HPDE6-E6E7 (cell line): Measurements from ENCODE around the gene CLASP2.
A peak's percentile ranks its signal among the peaks of the same experiment; 100 is the strongest.
"Not testable (repeated sequence)": the region's sequence is repeated elsewhere in the genome, so short reads cannot be mapped to it uniquely, and the experiment has no call there.

Source experiments
- DNase-seq: peaks from one replicate; pipeline ENCODE4 v3.0.0; 2011; ENCODE audit warnings: missing footprints; ENCODE audit errors: extremely low spot score

Gene CLASP2

DNA sequence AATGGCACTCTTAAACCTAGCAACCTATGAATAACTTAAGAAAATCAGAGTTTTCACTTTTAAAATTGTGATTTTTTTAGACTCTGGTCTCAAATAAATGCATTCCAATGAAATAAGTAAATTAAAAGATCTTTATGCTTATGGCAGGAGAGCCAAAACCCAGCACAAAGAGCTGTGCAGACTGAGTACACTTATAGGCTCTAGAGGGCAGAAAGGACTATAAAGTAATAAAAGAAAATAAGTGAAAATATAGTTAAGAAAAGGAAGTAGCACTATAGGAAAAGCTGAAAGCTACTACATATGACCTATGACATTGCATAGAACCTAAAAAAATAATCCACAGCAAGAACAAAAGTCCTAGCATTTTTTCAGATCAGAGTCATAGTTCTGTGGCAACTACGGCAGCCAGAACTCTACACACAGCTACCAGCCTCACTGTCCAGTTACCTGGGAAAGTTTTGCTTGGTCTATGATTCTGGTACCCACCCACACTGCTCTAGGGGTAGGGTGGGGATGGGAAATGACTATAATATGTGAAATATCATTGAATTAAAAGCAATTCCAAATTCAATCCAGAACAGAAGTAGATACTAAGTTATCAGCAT, 30.5 kb downstream of the CLASP2 start:
- DNase-seq = peak; percentile 0

DNA sequence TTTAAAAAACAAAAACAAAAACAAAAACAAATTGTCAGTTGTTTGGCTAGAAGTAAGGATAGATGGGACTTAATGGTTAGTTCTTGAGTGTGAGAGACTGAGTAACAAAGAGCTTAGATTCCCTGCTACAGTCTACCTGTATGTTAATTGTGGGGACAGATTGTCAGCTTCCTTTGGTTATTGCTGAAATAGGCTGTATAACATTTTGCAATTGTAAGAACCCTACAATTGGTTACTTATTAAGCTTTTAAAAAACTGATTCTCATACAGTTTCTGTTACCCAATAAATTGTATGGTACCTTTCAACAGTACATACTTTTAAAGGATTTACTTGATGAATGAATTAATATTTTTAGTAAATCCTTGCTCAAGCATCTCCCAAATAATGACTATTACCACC, 35.3 kb downstream of the CLASP2 start:
- DNase-seq = no peak

DNA sequence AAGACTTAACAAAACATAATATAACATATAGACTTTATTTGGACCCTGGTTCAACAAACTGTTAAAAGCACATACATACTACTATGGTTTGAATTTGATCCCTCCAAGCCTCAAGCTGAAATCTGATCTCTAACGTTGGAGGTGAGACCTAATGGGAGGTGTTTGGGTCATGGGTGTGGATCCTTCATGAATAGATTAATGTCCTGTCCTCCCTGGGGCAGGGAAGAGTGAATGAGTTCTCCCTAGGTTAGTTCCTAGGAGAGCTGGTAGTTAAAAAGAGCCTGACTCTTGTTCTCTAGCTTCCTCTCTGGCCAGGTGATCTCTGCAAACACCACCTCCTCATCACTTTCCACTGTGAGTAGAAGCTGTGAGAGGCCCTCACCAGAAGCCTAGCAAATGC, 36.4 kb downstream of the CLASP2 start:
- DNase-seq = no peak

DNA sequence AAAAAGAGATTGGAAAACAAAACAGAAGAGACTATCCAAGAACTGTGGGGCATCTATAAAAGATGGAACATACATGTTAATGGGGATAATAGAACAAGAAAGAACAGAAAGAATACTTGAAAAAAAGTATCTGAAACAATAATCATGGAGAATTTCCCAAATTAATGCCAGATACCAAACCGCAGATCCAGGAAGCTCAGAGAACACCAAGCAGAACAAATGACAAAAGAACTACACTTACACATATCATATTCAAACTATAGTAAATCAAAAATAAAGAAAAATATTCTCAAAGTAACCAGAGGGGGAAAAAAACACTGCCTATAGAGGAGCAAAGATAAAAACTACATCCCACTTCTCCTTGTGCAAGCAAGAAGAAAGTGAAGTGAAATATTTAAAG, 40.0 kb downstream of the CLASP2 start:
- DNase-seq = no peak

DNA sequence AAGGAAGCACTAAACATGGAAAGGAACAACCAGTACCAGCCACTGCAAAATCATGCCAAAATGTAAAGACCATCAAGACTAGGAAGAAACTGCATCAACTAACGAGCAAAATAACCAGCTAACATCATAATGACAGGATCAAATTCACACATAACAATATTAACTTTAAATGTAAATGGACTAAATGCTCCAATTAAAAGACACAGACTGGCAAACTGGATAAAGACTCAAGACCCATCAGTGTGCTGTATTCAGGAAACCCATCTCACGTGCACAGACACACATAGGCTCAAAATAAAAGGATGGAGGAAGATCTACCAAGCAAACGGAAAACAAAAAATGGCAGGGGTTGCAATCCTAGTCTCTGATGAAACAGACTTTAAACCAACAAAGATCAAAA, 44.6 kb downstream of the CLASP2 start:
- DNase-seq = not testable (repeated sequence)

DNA sequence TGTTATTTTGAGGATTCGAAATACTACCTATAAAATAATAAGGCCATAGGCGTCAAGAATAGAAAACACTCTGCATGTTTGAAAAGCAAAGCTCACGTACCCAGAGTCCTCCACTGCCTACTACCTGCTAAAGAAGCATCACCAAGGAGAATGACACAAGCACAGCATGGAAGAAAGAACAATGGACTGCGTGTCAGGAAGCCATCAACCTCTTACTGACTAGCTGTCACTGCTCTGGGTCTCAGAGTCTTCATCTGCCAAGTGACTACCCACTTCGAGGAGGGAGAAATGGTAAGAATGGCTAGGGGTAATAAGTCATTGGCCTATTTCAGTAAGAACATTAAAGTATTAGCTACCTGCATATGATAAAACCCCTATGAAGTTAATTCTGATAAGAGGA, 49.4 kb downstream of the CLASP2 start:
- no peak for DNase-seq

DNA sequence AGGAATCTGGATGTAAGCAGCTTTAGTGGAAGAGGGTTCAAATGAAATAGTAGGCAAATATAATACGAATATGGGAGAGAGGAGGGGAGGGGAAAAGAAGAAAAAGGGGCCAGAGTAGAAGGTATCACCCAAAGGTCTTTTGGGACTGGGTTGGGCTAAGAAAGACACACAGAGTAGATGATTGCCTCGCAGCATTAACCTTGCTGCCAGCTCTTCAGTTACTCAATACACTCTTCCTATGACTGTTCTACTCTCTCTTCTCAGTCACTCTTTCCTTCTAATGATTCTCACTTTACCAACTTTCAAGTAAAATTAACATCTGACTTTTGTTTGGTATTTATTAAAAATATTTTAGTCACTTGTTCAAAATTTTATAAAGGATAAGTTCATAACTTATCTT, 52.8 kb downstream of the CLASP2 start:
- no peak for DNase-seq

DNA sequence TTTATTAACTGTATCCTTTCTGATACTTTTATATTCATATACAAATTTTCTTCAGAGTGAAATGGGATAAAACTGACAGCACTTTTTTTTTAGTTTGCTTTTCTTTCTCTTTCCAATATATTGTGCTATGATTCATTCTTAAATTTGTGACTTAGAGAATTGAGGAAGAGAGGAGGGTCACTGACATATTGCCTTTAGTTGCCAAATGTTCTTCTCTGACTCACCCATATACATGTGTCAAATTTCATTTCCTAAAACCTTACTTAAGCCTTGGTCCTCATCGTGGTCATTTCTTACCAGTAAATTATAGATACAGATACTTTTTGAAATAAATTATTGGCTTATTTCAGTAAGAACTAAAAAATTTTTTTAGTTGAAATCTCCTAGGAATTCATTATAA, 53.9 kb downstream of the CLASP2 start:
- peak; percentile 1 for DNase-seq

DNA sequence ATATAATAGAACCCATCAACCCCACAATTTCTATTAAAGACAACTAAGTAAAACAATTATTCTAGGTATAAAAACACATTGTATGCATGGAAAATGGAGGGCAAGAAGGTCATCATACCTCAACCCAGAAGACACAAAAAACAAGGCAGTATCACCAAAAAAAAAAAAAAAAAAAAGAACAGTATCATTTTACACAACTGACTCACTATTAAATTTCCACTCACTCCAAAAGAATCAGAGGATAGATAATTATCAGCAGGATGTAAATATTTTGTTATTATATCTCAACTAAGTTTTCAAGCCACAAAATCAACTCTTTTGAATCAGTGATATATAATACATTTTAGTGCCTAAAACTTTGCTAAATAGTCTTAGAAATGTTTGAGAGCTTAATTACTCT, 55.0 kb downstream of the CLASP2 start:
- no peak for DNase-seq

DNA sequence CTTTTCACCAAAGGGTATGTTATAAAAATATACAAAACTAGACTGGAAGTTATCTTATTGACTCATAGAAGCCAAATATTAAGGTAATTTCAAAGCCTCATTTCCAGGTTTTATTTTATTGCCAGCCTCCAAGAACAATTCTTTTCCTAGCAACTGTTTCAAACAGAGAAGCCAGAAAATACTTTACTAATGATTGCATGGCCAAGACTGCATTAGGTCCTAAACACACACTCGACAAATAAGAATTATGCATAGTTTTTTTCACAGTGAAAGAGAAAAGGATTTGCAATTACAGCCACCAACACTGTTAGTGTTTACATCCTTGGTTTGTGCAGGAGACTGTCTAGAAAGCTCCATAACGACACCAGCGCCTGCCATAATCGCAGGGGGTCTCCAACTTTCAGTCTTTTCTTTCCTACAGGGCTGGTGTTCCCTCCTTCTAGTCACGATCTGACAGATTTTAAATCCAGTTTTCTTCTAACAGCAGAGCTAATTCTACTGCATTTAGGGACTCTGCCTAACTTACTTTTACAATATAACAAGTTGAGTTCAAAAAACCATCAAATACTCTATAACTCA, 58.1 kb downstream of the CLASP2 start:
- DNase-seq = no peak

DNA sequence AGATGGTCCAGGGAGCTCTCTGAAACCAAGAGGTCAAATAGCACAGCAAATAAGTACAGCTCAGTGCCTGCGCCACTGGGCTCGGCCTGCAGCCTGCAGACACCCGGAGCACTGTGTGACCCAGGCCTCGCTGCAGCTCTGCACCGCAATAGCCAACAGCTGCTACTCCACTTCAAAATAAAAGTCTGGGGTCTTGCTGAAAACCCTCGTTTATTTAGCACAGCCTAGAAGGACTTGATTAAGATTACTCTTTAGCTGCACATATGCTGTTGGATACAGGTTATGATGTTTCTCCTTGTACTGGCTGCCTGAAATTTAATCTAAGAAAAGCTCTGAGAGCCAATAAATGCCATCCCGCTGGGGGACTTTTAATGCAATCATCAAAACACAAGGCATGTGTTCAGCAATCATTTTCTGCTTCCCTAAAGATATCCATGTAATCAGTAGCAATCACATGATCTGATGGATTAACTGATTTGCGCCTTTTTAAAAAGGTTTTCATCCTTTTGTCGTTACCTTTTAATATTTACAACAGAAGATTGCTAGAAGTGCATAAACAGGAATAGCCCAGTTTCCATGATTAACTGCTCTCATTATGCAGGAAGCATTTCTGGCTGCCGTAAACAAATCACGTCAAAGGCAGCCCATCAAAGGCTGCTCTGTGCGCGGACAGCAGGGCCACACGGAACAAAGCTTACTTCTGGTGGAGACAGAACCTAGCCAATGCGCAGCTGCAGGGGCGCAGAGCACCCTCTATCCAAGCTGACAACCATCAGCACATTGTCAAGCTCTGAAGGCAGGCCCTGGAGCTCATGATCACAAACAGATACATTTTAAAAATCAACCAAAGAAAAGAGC, 58.8 kb downstream of the CLASP2 start:
- DNase-seq = no peak

DNA sequence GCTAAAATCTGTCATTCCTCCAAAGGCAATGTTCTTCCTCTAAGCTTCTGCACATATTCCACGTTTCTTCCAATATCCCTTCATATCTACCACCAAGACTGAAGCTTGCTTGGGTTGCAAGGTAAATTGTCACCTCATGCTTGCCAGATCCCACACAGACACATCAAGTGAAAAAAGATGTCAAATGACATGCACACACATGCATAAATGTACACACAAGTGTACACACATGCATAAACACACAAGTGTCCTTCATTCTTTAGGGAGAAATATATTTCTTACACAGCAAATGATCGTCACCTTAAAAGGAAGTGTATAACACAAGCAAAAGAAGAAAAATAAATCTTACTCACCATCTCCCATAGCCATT, 59.4 kb downstream of the CLASP2 start:
- DNase-seq = no peak

DNA sequence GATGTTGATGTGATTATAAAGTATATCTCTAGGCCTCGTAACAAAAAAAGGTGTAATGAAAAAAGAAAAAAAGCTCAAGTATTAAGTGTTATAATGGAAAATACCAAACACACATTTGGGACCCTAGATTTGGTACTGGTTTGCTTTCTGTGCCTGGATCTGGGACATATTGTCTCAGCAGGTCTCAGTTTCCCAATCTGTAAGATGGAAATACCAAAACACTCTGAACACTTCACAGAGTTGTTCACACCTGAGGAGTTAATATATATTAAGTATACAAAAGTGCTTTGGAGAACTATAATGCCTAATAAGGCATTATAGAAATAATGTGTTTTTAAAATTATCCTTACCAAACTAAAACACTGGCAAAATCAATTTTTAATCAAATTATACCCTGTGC, 60.0 kb downstream of the CLASP2 start:
- no peak for DNase-seq

DNA sequence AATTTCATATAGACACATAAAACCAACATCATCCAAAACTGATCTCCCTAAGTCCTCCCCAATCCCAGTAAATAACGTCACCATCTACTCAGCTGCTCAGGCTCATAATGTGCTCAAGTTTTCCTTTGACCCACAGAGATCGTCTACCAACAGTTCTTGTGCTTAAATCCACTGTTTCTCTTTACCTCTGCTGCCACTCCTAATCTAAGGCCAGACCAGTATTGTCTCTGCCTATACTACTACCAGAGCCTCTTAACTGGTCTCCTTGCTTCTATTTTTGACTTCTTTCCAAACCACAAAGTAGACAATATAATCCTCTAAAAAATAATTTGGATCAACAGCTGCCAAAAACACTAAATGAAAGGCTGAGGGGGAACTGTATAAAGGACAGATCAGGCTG, 65.3 kb downstream of the CLASP2 start:
- DNase-seq = no peak

DNA sequence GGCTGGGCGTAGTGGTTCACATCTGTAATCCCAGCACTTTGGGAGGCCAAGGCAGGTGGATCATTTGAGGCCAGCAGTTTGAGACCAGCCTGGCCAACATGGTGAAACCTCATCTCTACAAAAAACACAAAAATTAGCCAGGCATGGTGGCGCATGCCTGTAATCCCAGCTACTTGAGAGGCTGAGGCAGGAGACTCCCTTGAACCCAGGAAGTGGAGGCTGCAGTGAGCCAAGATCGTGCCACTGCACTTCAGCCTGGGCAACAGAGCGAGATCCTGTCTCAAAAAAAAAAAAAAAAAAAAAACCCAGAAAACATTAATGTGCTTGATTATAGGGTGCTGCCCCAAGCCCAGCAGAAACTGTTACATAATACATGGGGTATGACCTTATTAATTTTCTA, 67.0 kb downstream of the CLASP2 start:
- not testable (repeated sequence) for DNase-seq

DNA sequence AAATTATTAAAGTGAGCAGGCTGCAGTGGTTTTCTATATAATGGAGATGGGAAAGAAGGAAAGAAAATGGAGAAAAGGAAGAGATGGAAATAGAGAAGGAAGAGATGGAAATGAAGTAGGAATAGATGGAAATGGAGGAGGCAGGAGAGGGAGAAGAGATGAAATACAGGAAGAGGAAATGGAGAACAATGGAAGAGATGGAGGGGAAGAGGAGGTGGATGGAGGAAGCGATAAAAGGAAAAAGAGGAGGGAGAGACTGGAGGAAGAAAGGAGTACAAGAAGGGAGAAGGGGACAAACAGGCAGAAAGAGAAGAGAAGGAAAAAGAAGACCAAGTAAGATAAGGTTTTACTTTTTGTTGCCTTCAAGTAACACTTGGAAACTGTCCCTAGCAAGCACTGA, 67.6 kb downstream of the CLASP2 start:
- no peak for DNase-seq

DNA sequence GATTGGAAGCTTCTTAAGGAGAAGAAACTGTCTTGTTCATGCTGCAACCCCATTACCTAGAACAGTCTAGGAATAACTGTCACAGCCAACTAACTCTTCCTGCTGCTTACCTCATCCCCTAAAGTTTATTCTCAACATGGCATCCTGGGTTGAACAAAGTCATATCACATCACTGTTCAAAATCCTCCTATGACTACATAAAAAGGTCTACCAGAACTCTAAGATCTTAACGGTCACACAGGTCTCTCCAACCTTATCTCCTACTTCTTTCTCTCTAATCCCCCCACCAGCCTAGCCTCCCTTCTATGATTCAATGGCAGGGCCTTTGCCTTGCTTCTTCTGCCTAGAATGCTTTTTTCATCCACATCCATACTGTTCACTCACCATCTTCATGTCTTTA, 69.3 kb downstream of the CLASP2 start:
- no peak for DNase-seq

DNA sequence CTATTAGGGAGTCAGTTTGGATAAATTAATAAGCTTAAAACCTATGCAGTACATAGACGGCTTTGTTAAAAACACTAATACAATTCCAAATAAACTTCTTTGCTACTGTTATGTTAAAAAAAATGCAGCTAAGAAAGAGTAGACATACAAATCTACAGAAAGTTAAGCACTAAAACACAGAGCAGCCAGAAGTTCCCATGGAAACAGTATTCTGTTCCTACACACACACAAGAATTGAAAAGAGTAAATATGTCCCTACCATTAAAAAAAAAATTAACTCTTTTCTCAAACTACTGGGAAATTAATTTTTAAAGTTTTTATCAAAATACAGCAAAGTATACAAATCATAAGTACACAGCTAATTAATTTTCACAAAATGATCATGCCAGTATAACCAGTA, 71.6 kb downstream of the CLASP2 start:
- no peak for DNase-seq

DNA sequence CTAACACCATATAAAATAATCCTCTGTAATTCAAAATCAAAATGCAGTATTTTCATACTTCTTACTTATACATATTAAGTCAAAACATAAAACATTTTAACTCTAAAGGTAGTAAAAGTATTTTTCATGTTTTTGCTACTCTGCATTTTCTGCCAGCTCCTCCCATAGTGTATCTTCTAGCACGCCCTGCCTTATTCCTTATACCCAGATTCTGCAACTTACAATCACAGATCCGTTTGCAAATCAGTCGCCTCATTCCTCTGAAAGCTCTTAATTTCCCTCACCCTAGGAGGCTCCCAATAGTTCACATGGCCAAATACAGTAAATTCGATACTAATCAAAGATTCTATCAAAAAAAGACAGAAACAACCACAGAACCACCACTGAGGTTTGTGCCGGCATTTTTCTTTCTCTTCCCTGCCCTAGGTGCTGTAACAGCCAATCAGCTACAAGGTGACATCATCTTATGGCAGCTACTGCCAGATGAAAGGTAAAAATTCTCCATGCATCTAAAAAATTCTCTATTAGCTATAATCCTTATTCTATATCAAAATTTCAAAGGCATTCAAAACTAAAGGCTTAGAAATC, 72.9 kb downstream of the CLASP2 start:
- no peak for DNase-seq

DNA sequence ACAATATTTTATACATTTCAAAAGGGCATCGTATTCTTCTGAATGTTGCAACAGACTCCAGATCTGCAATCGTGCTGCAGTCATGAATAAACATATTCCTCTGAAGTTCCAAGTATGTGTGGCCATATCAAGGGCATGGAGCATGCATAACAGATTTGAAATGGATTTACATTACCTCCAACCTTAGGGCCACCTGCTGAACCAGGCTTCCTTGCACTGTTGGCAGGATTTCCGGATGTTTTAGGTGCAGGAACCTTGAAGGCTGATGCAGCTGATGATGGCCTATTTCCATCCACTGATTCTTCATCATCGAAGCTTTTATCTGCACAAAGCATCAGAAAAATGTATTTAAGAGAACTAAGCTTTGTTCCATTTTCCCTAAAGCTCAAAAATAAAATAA, 73.5 kb downstream of the CLASP2 start:
- DNase-seq = no peak

DNA sequence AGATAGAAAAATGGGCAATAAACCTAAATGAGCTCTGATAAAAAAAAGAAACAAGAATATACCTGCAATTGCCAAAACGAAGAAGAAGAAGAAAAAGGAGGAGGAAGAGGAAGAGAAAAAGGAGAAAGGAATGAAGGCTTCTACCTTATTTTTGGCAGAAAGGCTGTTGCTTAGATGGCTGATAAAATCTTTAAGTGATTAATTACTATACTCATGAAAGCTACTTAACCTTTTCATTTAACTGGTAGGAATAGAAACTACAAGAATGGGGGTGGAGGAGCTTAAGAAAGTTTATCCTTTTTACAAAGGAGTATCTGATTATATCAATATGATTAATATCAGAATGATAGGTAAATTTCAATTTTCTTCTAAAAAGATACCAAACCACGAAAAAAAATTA, 75.2 kb downstream of the CLASP2 start:
- no peak for DNase-seq

DNA sequence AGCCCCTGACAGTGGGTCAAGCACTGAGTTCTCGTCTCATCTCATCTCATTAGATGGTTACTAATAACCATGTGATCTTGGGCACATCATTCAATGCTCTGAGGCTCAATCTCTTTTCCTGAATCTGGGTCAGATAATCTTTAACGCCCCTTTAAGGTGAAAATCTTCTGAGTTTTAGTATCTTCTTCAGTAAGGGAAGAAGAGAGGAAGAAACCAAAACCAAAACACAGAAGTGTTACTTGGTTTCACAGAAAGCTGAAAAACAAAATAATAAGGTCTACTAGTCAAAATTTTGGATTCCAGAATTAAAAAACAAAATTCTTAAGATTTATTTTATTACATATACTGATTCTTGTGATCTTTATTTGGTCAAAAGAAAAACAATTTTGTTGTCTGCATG, 78.2 kb downstream of the CLASP2 start:
- no peak for DNase-seq

DNA sequence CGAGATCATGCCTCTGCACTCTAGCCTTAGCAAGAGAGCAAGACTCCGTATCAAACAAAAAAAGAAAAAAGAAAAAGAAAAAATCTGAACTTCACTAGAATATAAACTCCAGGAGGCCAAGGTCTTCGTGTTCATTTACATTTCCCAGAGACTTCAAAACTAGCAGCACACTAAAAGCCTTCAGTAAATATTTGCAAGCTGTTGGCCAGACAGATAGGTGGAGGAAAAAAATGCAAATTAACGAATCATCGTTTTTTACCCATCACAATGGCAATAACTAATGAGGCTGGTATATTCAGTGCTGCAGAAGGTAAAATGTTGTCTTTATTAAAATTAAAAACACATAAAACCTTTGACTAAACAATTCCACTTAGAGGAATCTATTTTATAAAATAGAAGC, 80.6 kb downstream of the CLASP2 start:
- no peak for DNase-seq
